H1 (cell line): Measurements from ENCODE around the gene RFXANK. TPM values are rescaled to one million over a fixed set of nuclear protein-coding genes. Genes with fewer than 3 reads are reported as not detected.

Experiments
- CTCF ChIA-PET: fragments of 300-600 bp; sonication (Branson Sonifier 250); formaldehyde crosslinking; loops from one replicate; lab custom pipeline; 2021; ENCODE audit not compliant: partially characterized antibody; lab: Charles Lee
- POLR2A ChIA-PET: fragments of 300-600 bp; sonication (Branson Sonifier 250); formaldehyde crosslinking; loops from one replicate; lab custom pipeline; 2021; ENCODE audit warnings: inconsistent platforms; ENCODE audit not compliant: partially characterized antibody; lab: Charles Lee
- DNase-seq, 2 experiments: peaks; one replicate each; pipeline versions ENCODE4 v3.0.0 to v3.0.0-alpha.2; 2010 to 2022; ENCODE audit warnings: low spot score in 2 of 2, low read depth in 1 of 2, mixed read lengths in 1 of 2
- FAIRE-seq: peaks from 2 replicates; lab custom pipeline; 2011; peaks lifted over from hg19 to GRCh38; lab: Jason Lieb, UNC
- H2AFZ ChIP-seq: 2 replicates; pipeline ENCODE4 v1.8.1; 2012; ENCODE audit warnings: low read length, inconsistent platforms
- H2AK5ac ChIP-seq: 2 replicates; pipeline ENCODE4 v1.6.1; 2013; ENCODE audit warnings: low read depth, low read length
- H2BK120ac ChIP-seq: replicated peaks from 2 replicates; pipeline ENCODE3; 2013; ENCODE audit warnings: low read depth, low read length, inconsistent platforms
- H2BK12ac ChIP-seq: 2 replicates; pipeline ENCODE4 v1.6.1; 2013; ENCODE audit warnings: low read depth, low read length
- H2BK15ac ChIP-seq: 2 replicates; pipeline ENCODE4 v1.6.1; 2013; ENCODE audit warnings: low read length
- H2BK20ac ChIP-seq: 2 replicates; pipeline ENCODE4 v1.6.1; 2013; ENCODE audit warnings: low read length
- H2BK5ac ChIP-seq: 2 replicates; pipeline ENCODE4 v1.6.1; 2013; ENCODE audit warnings: low read depth, low read length
- H3K14ac ChIP-seq: 2 replicates; pipeline ENCODE4 v1.6.1; 2013; ENCODE audit warnings: inconsistent platforms; ENCODE audit not compliant: insufficient read length
- H3K18ac ChIP-seq: 2 replicates; pipeline ENCODE4 v1.6.1; 2013; ENCODE audit warnings: low read length; ENCODE audit errors: extremely low read depth
- H3K23ac ChIP-seq: 2 replicates; pipeline ENCODE4 v1.6.1; 2013; ENCODE audit warnings: inconsistent platforms; ENCODE audit not compliant: insufficient read length
- H3K23me2 ChIP-seq: 2 replicates; pipeline ENCODE4 v1.6.1; 2013; ENCODE audit warnings: low read depth, low read length
- H3K27ac ChIP-seq: 2 replicates; pipeline ENCODE4 v1.6.1; 2011; ENCODE audit warnings: low read depth, low read length, inconsistent platforms
- H3K27me3 ChIP-seq, 4 experiments: replicated peaks in 1 of 4; 1 replicate in 1 of 4; 2 replicates in 3 of 4; pipeline versions ENCODE4 v1.6.1 to v1.8.1; 2011 to 2013; ENCODE audit warnings: low read length in 3 of 4, mild to moderate bottlenecking in 3 of 4, inconsistent platforms in 2 of 4, mixed read lengths in 2 of 4, moderate library complexity in 1 of 4; ENCODE audit not compliant: control insufficient read depth in 3 of 4, insufficient read depth in 3 of 4; ENCODE audit errors: extremely low read depth in 1 of 4
- H3K36me3 ChIP-seq, 4 experiments: 2 replicates each; pipeline versions ENCODE4 v1.6.1 to v1.8.1; 2011 to 2013; ENCODE audit warnings: mild to moderate bottlenecking in 4 of 4, low read length in 3 of 4, moderate library complexity in 2 of 4, control low read depth in 1 of 4, inconsistent platforms in 1 of 4; ENCODE audit not compliant: insufficient read depth in 4 of 4, control insufficient read depth in 2 of 4
- H3K4ac ChIP-seq: replicated peaks from 2 replicates; pipeline ENCODE3; 2013; ENCODE audit warnings: low read length, low read depth, mixed read lengths, inconsistent platforms; ENCODE audit not compliant: insufficient read length
- H3K4me1 ChIP-seq, 4 experiments: replicated peaks in 1 of 4; 1 replicate in 1 of 4; 2 replicates in 3 of 4; pipeline versions ENCODE4 v1.6.1 to v1.8.1; 2011 to 2013; ENCODE audit warnings: low read length in 3 of 4, inconsistent platforms in 2 of 4, mixed read lengths in 1 of 4; ENCODE audit not compliant: insufficient read depth in 4 of 4, control insufficient read depth in 3 of 4
- H3K4me2 ChIP-seq, 2 experiments: 2 replicates each; pipeline versions ENCODE4 v1.6.1 to v1.8.1; 2011 to 2013; ENCODE audit warnings: low read depth in 2 of 2, low read length in 2 of 2, control low read depth in 1 of 2, inconsistent platforms in 1 of 2, mild to moderate bottlenecking in 1 of 2; ENCODE audit not compliant: insufficient read depth in 1 of 2
- H3K4me3 ChIP-seq, 4 experiments: fragments of 200-600, 300-600 bp in 1 of 4; sonication (generic), shearing (Covaris generic), sonication (Bioruptor Twin) in 1 of 4; 2 replicates each; pipeline versions ENCODE4 v1.5.1 to v1.8.1; 2011 to 2016; ENCODE audit warnings: low read length in 4 of 4, low read depth in 3 of 4, control low read depth in 2 of 4, inconsistent platforms in 2 of 4, mild to moderate bottlenecking in 2 of 4, mixed read lengths in 1 of 4, moderate library complexity in 1 of 4; ENCODE audit not compliant: insufficient read depth in 2 of 4; ENCODE audit errors: extremely low read depth in 1 of 4
- H3K56ac ChIP-seq: replicated peaks from 2 replicates; pipeline ENCODE3; 2013; ENCODE audit warnings: low read depth, mild to moderate bottlenecking, mixed read lengths, low read length, inconsistent platforms; ENCODE audit not compliant: insufficient read length
- H3K79me1 ChIP-seq: 2 replicates; pipeline ENCODE4 v1.6.1; 2013; ENCODE audit warnings: low read depth, low read length, control low read depth
- H3K79me2 ChIP-seq, 2 experiments: 2 replicates each; pipeline versions ENCODE4 v1.6.1 to v1.8.1; 2012 to 2013; ENCODE audit warnings: low read length in 2 of 2, mild to moderate bottlenecking in 2 of 2, inconsistent platforms in 1 of 2; ENCODE audit not compliant: insufficient read depth in 2 of 2, control insufficient read depth in 1 of 2
- H3K9ac ChIP-seq, 4 experiments: replicated peaks in 1 of 4; 1 replicate in 1 of 4; 2 replicates in 3 of 4; pipeline versions ENCODE4 v1.6.1 to v1.8.1; 2011 to 2013; ENCODE audit warnings: low read depth in 3 of 4, low read length in 3 of 4, control low read depth in 2 of 4, mild to moderate bottlenecking in 2 of 4, moderate library complexity in 2 of 4, inconsistent platforms in 1 of 4; ENCODE audit errors: extremely low read depth in 1 of 4
- H3K9me3 ChIP-seq, 2 experiments: 2 replicates each; pipeline versions ENCODE4 v1.6.1 to v1.8.1; 2012 to 2013; ENCODE audit warnings: mild to moderate bottlenecking in 2 of 2, moderate library complexity in 2 of 2, control low read depth in 1 of 2, inconsistent platforms in 1 of 2, low read depth in 1 of 2, low read length in 1 of 2, mixed read lengths in 1 of 2; ENCODE audit not compliant: insufficient read depth in 2 of 2
- H4K20me1 ChIP-seq, 2 experiments: replicated peaks in 1 of 2; 2 replicates each; pipeline versions ENCODE3 to v1.8.1; 2011 to 2013; ENCODE audit warnings: inconsistent platforms in 2 of 2, low read length in 2 of 2, mild to moderate bottlenecking in 1 of 2; ENCODE audit not compliant: insufficient read depth in 2 of 2, control insufficient read depth in 1 of 2
- H4K5ac ChIP-seq: 2 replicates; pipeline ENCODE4 v1.6.1; 2013; ENCODE audit warnings: low read length, low read depth, mixed read lengths, inconsistent platforms; ENCODE audit not compliant: insufficient read length
- H4K8ac ChIP-seq: 2 replicates; pipeline ENCODE4 v1.8.0; 2013; ENCODE audit warnings: mild to moderate bottlenecking, moderate library complexity, low read length, inconsistent platforms; ENCODE audit not compliant: insufficient read depth; ENCODE audit errors: extremely low read depth
- H4K91ac ChIP-seq: replicated peaks from 2 replicates; pipeline ENCODE3; 2013; ENCODE audit warnings: low read length, mixed read lengths, inconsistent platforms; ENCODE audit not compliant: insufficient read length
- CBX8 ChIP-seq: fragments of 300-800, 300-1000 bp; sonication (generic); IDR thresholded peaks from 2 replicates; pipeline ENCODE4 v1.7.1; 2016; ENCODE audit warnings: low read depth, low read length, borderline replicate concordance
- E2F6 ChIP-seq: IDR thresholded peaks from 2 replicates; pipeline ENCODE4 v1.6.1; 2012; ENCODE audit warnings: inconsistent platforms
- HDAC2 ChIP-seq, 2 experiments: fragments of 300-600 bp in 1 of 2; sonication (generic) in 1 of 2; IDR thresholded peaks; 2 replicates each; pipeline ENCODE4 v1.6.1; 2011 to 2012; ENCODE audit warnings: low read depth in 2 of 2, low read length in 2 of 2, mild to moderate bottlenecking in 2 of 2, moderate library complexity in 2 of 2, borderline replicate concordance in 1 of 2, inconsistent platforms in 1 of 2
- KDM1A ChIP-seq: fragments of 200-600, 300-600 bp; sonication (generic); IDR thresholded peaks from 2 replicates; pipeline ENCODE4 v1.7.1; 2016; ENCODE audit warnings: mild to moderate bottlenecking, low read length, borderline replicate concordance
- MAX ChIP-seq: IDR thresholded peaks from 2 replicates; pipeline ENCODE4 v1.6.1; 2012; ENCODE audit warnings: inconsistent platforms
- SAP30 ChIP-seq: fragments of 300-600 bp; sonication (generic); IDR thresholded peaks from 2 replicates; pipeline ENCODE4 v1.7.1; 2012; ENCODE audit warnings: low read length, moderate library complexity, mild to moderate bottlenecking, inconsistent platforms; ENCODE audit not compliant: insufficient read depth, insufficient replicate concordance
- SIN3A ChIP-seq, 2 experiments: IDR thresholded peaks in 1 of 2; conservative IDR thresholded peaks in 1 of 2; 2 replicates each; pipeline ENCODE4 v1.6.1; 2011 to 2012; ENCODE audit warnings: low read length in 2 of 2, improper control_type of control experiment in 1 of 2, low read depth in 1 of 2, mild to moderate bottlenecking in 1 of 2
- TAF7 ChIP-seq: optimal IDR thresholded peaks from 2 replicates; pipeline ENCODE3; 2011; ENCODE audit warnings: low read depth, mild to moderate bottlenecking, inconsistent platforms, low read length, moderate library complexity, borderline replicate concordance
- ZNF274 ChIP-seq: IDR thresholded peaks from 2 replicates; pipeline ENCODE4 v1.7.0; 2012; ENCODE audit warnings: low read length, borderline replicate concordance; ENCODE audit errors: extremely low read depth
- WGBS, 2 experiments: shearing (Covaris generic) in 1 of 2; methylation state at CpG; one replicate each; pipeline versions ENCODE4 v1.1.6 to v1.1.7; 2013 to 2015; ENCODE audit warnings: low lambda C conversion rate in 2 of 2, mixed read lengths in 2 of 2, inconsistent platforms in 1 of 2, low coverage in 1 of 2, missing lambda C conversion rate in 1 of 2; ENCODE audit not compliant: insufficient replicate concordance in 2 of 2, insufficient coverage in 1 of 2, insufficient read length in 1 of 2; ENCODE audit errors: extremely low coverage in 1 of 2, missing lambda C conversion rate in 1 of 2; 5-methylcytosine and 5-hydroxymethylcytosine counted together
- polyA plus RNA-seq, 7 experiments: library from polyadenylated mRNA; depleted of rRNA in 3 of 7; stranded (reverse) in 5 of 7; unstranded in 2 of 7; fragments of >200 nt in 5 of 7; fragments of 200-250 nt in 2 of 7; gene quantifications; 1 replicate in 5 of 7; 2 replicates in 1 of 7; 4 replicates in 1 of 7; pipeline versions ENCODE4 v1.2.1 to v1.2.3, GENCODE V29; 2011 to 2013; ENCODE audit warnings: missing spikeins in 2 of 7, mixed read lengths in 2 of 7
- total RNA-seq: library from RNA; stranded (reverse); fragmentation: NEBNext Ultra II Directional; extraction: Animal tissue kit (Norgen Biotek cat#: 25700); gene quantifications from 2 replicates; pipeline ENCODE4 v1.2.1, GENCODE V29; 2021

The RFXANK gene
- total and polyA plus RNA-seq, 2 of the 8 experiments (the other 6 are each of a cell fraction or from before 2014, with no cell fraction given): 72.9 to 87.5 TPM

GRCh38 chr19:19214892-19215291 is 22.8 kb downstream of the RFXANK start:
- H2BK5ac ChIP-seq: no peak overlapping the region
- no peak overlapping the region for H3K4ac ChIP-seq
- no peak overlapping the region for H2BK12ac ChIP-seq
- H3K79me2 ChIP-seq: no peaks in the 10 kb centered on the region
- no peak overlapping the region for H4K91ac ChIP-seq
- no peak overlapping the region for H3K27ac ChIP-seq
- H4K5ac ChIP-seq: no peak overlapping the region
- H3K4me3 ChIP-seq: no peak overlapping the region
- TF ChIP-seq CBX8 (no peak), KDM1A (peak; percentile 94; the same call in 1 of the 2 replicates), E2F6 (peak; percentile 47; the same call in 1 of the 2 replicates), TAF7 (peak; percentile 28), HDAC2 (IDR thresholded peaks at IDR 0.05; ENCODE audit: borderline replicate concordance in 1 of 2, low read depth in 2 of 2, low read length in 2 of 2) (peak in 1 of 2 experiments; percentile 85; a peak in 2 of 4 replicates), SAP30 (peak; percentile 82), ZNF274 (no peak), SIN3A (conservative IDR thresholded peaks at IDR 0.05 in 1 of 2, IDR thresholded peaks at IDR 0.05 in 1 of 2; ENCODE audit: low read depth in 1 of 2, low read length in 2 of 2) (peak; percentile 98 to 99), MAX (peak; percentile 73; the same call in 1 of the 2 replicates)
- TF ChIP-seq, all 59 proteins: peak for 7
- H3K9me3 ChIP-seq: no peaks in the 10 kb centered on the region
- no peak overlapping the region for H3K23ac ChIP-seq
- no peaks in the 10 kb centered on the region for H3K36me3 ChIP-seq
- H3K79me1 ChIP-seq: no peaks in the 10 kb centered on the region
- ChIA-PET CTCF (interaction anchor here (0.9 to 3.3 kb wide), 4 partner anchors 10 to 99 kb away, joined by 3 to 16 read pairs (median 4); no protein-coding TSS in a partner anchor), POLR2A (interaction anchor here (1.0 to 7.4 kb wide), 4 partner anchors 10 to 44 kb away, joined by 4 to 45 read pairs (median 6); partner anchors contain the start of genes BORCS8, NR2C2AP and RFXANK)
- no peak overlapping the region for H2AK5ac ChIP-seq
- peaks cover 3% of the 10 kb centered on the region; the same call in 1 of the 2 replicates for H3K23me2 ChIP-seq
- H3K4me2 ChIP-seq: no peak overlapping the region
- H3K14ac ChIP-seq: no peak overlapping the region
- DNase-seq (peak in 1 of 2 experiments; percentile 100), FAIRE-seq (peak; percentile 82)
- peaks cover 0 to 16% (median 10%) of the 10 kb centered on the region in 4 experiments; a peak in 6 of 7 replicates for H3K4me1 ChIP-seq
- H2BK120ac ChIP-seq: no peak overlapping the region
- no peak overlapping the region for H3K9ac ChIP-seq
- H3K18ac ChIP-seq: no peak overlapping the region
- H2BK20ac ChIP-seq: no peak overlapping the region
- no peak overlapping the region for H2AFZ ChIP-seq
- H3K27me3 ChIP-seq: peaks cover 11 to 35% (median 30%) of the 10 kb centered on the region in 4 experiments
- H4K20me1 ChIP-seq: peaks cover 3 to 14% of the 10 kb centered on the region in 2 experiments
- no peak overlapping the region for H4K8ac ChIP-seq
- H2BK15ac ChIP-seq: no peak overlapping the region
- no peak overlapping the region for H3K56ac ChIP-seq
- WGBS, 2 experiments: 7% methylated on average over 7 of the region's 8 CpGs; no CpG with 5 or more reads in 1 of the 2 experiments
